ENCODE data around the gene SPRY1. TPM values are rescaled to one million over a fixed set of nuclear protein-coding genes. Genes with fewer than 3 reads are reported as not detected.

The SPRY1 gene
- total and polyA plus RNA-seq, 4 donors = 11.1 to 20.3 (median 12.4) TPM

GRCh38 chr4:123435246-123436113 is 38.9 kb downstream of the SPRY1 start:
- no peak overlapping the region for H3K27ac ChIP-seq (ENCODE audit: low read depth in 1 of 2, low read length in 2 of 2)
- no peaks in the 10 kb centered on the region for H3K4me1 ChIP-seq (ENCODE audit: control insufficient read depth in 4 of 4, insufficient read depth in 4 of 4, low read length in 3 of 4)
- H3K9me3 ChIP-seq (ENCODE audit: control insufficient read depth in 4 of 4, low read length in 3 of 4) = no peaks in the 10 kb centered on the region
- no peaks in the 10 kb centered on the region for H3K27me3 ChIP-seq (ENCODE audit: control insufficient read depth in 4 of 4, insufficient read depth in 4 of 4, low read length in 3 of 4)
- H3K4me3 ChIP-seq (ENCODE audit: low read depth in 1 of 3, low read length in 3 of 3) = no peak overlapping the region
- 96% methylated on average over 43 of the region's 43 CpGs for WGBS
- no peak overlapping the region for H3K9ac ChIP-seq (ENCODE audit: low read depth in 1 of 2, low read length in 2 of 2)
- DNase-seq (ENCODE audit: low spot score) = no peak
- no peaks in the 10 kb centered on the region for H3K36me3 ChIP-seq (ENCODE audit: control insufficient read depth in 4 of 4, insufficient read depth in 3 of 4, low read depth in 1 of 4, low read length in 3 of 4)
- no peak for TF ChIP-seq RXRA (IDR thresholded peaks at IDR 0.05)

DNA sequence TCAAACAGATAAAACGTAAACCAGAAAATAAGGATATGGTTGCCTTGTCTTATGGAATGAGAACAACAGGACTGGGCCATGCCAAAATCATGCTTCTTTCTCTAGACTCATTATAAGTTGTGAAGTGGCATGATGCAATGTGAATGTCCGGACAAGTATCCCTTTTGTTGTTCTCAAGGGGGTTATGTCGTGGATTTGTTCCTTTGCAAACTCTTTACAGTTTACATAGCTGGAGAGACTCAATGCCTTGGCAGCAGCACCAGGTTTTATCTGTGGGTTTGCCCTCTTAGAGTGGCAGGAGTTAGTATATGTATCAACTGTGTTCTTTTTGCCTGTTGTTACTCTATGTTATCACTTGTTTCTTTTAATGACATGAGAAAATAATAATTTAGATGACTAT is 41.4 kb downstream of the SPRY1 start:
- DNase-seq (ENCODE audit: low spot score) = no peak

More for the DNA sequence above, 41.4 kb downstream of the SPRY1 start:
- Histone ChIP-seq H3K9ac (ENCODE audit: low read depth in 1 of 2, low read length in 2 of 2) (no peak overlapping the region), H3K27ac (ENCODE audit: low read depth in 1 of 2, low read length in 2 of 2) (no peak overlapping the region), H3K27me3 (ENCODE audit: control insufficient read depth in 4 of 4, insufficient read depth in 4 of 4, low read length in 3 of 4) (no peaks in the 10 kb centered on the region), H3K36me3 (ENCODE audit: control insufficient read depth in 4 of 4, insufficient read depth in 3 of 4, low read depth in 1 of 4, low read length in 3 of 4) (no peaks in the 10 kb centered on the region), H3K9me3 (ENCODE audit: control insufficient read depth in 4 of 4, low read length in 3 of 4) (no peaks in the 10 kb centered on the region), H3K4me1 (ENCODE audit: control insufficient read depth in 4 of 4, insufficient read depth in 4 of 4, low read length in 3 of 4) (no peaks in the 10 kb centered on the region), H3K4me3 (ENCODE audit: low read depth in 1 of 3, low read length in 3 of 3) (no peak overlapping the region)
- TF ChIP-seq JUND (IDR thresholded peaks at IDR 0.05) = no peak
- no peak for TF ChIP-seq ATF3 (IDR thresholded peaks at IDR 0.05)
- TF ChIP-seq, protein P1, sequence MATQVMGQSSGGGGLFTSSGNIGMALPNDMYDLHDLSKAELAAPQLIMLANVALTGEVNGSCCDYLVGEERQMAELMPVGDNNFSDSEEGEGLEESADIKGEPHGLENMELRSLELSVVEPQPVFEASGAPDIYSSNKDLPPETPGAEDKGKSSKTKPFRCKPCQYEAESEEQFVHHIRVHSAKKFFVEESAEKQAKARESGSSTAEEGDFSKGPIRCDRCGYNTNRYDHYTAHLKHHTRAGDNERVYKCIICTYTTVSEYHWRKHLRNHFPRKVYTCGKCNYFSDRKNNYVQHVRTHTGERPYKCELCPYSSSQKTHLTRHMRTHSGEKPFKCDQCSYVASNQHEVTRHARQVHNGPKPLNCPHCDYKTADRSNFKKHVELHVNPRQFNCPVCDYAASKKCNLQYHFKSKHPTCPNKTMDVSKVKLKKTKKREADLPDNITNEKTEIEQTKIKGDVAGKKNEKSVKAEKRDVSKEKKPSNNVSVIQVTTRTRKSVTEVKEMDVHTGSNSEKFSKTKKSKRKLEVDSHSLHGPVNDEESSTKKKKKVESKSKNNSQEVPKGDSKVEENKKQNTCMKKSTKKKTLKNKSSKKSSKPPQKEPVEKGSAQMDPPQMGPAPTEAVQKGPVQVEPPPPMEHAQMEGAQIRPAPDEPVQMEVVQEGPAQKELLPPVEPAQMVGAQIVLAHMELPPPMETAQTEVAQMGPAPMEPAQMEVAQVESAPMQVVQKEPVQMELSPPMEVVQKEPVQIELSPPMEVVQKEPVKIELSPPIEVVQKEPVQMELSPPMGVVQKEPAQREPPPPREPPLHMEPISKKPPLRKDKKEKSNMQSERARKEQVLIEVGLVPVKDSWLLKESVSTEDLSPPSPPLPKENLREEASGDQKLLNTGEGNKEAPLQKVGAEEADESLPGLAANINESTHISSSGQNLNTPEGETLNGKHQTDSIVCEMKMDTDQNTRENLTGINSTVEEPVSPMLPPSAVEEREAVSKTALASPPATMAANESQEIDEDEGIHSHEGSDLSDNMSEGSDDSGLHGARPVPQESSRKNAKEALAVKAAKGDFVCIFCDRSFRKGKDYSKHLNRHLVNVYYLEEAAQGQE (IDR thresholded peaks at IDR 0.05) = no peak
- TF ChIP-seq YY1 (IDR thresholded peaks at IDR 0.05) = no peak
- TF ChIP-seq CTCF (IDR thresholded peaks at IDR 0.05; ENCODE audit: low read depth, low read length, missing input control) = no peak
- no peak for TF ChIP-seq FOXA1 (IDR thresholded peaks at IDR 0.05)
- TF ChIP-seq HNF4G (IDR thresholded peaks at IDR 0.05) = no peak
- no peak for TF ChIP-seq ZBTB33 (IDR thresholded peaks at IDR 0.05)
- TF ChIP-seq NR2F2 (IDR thresholded peaks at IDR 0.05) = no peak
- no peak for TF ChIP-seq SP1 (IDR thresholded peaks at IDR 0.05)
- TF ChIP-seq MAX (IDR thresholded peaks at IDR 0.05) = no peak
- 43% methylated on average over 3 of the region's 3 CpGs for WGBS

All from liver (tissue), 9 donors.